ENCODE measurements around the gene DYRK2. TPM values are rescaled to one million over a fixed set of nuclear protein-coding genes. Genes with fewer than 3 reads are reported as not detected.

Gene DYRK2
- total RNA-seq = 9.7 and 13.9 TPM in 2 replicates

DNA sequence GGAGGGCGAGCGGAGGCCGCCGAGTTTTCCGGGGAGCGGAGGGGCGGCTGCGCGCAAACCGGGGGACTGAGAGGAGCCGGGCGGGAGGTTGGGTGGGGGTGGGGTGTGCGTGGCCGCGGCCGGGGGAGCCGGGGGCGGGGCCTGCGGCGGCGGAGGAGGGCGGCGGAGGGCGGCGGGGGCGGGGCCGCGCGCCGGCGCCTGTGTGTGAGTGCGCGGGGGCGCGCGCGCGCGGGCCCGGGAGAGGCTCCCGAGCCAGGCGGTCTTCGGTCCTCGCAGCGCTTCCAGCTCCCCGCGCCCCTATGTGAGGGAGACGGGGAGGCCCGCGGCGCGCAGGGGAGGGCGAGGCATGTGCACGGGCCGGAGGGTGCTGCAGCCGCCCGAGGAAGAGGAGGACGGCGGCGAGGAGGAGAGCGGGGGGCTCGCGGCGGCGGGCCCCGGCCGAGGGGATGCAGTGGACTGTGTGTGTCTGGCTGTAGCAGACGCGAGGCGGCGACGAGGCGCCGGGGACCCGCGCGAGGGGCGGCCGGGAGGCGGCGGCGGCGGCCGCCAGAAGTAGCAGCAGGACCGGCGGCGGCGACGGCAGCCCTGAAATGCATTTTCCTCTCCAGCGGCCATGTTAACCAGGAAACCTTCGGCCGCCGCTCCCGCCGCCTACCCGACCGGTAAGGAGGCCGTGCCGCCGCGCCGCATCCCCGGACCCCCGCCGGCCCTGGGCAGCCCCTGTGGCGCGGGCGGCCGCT, at the start of gene DYRK2:
Gene DYRK2 (plus strand): TSS at position 225 of the 740 bp plus-strand sequence. CDS start 389 bp downstream, at position 614.

Data from endothelial cell of coronary artery (primary cell).